Smooth muscle cell (in vitro differentiated cells): ENCODE measurements around the gene KLHL33. TPM values are rescaled to one million over a fixed set of nuclear protein-coding genes. Genes with fewer than 3 reads are reported as not detected.

Experiments used
- DNase-seq: peaks from one replicate; lab custom pipeline; 2025; ENCODE audit not compliant: unreplicated experiment; lab: John Stamatoyannopoulos, UW
- H2AFZ ChIP-seq: fragments of 200-600 bp; sonication (generic); 2 replicates; pipeline ENCODE4 v1.6.0; 2016; ENCODE audit warnings: antibody characterized with exemption, low read depth, mild to moderate bottlenecking
- H3F3A ChIP-seq: fragments of 200-600 bp; sonication (generic); 2 replicates; pipeline ENCODE4 v1.6.0; 2017; ENCODE audit warnings: antibody characterized with exemption, low read depth
- H3K27ac ChIP-seq: fragments of 200-600 bp; sonication (generic); 2 replicates; pipeline ENCODE4 v1.5.1; 2016; ENCODE audit warnings: low read depth, mild to moderate bottlenecking
- H3K27me3 ChIP-seq: fragments of 200-600 bp; sonication (generic); 2 replicates; pipeline ENCODE4 v1.6.1; 2016; ENCODE audit warnings: low read depth, mild to moderate bottlenecking
- H3K36me3 ChIP-seq: fragments of 200-600 bp; sonication (generic); 2 replicates; pipeline ENCODE4 v1.5.1; 2016; ENCODE audit warnings: low read depth
- H3K4me1 ChIP-seq: fragments of 200-600 bp; sonication (generic); 2 replicates; pipeline ENCODE4 v1.5.1; 2016; ENCODE audit warnings: low read depth
- H3K4me2 ChIP-seq: fragments of 200-600 bp; sonication (generic); 2 replicates; pipeline ENCODE4 v1.6.0; 2016; ENCODE audit warnings: mild to moderate bottlenecking
- H3K4me3 ChIP-seq: fragments of 200-600 bp; sonication (generic); 2 replicates; pipeline ENCODE4 v1.5.1; 2016; ENCODE audit warnings: mild to moderate bottlenecking
- H3K79me2 ChIP-seq: fragments of 200-600 bp; sonication (generic); 2 replicates; pipeline ENCODE4 v1.6.0; 2016; ENCODE audit warnings: low read depth, mild to moderate bottlenecking
- H3K9ac ChIP-seq: fragments of 200-600 bp; sonication (generic); 2 replicates; pipeline ENCODE4 v1.6.0; 2016; ENCODE audit warnings: low read depth
- H3K9me3 ChIP-seq: fragments of 200-600 bp; sonication (generic); replicated peaks from 2 replicates; pipeline ENCODE4 v1.5.1; 2016; ENCODE audit warnings: low read depth
- H4K20me1 ChIP-seq: fragments of 200-600 bp; sonication (generic); 2 replicates; pipeline ENCODE4 v1.6.0; 2016; ENCODE audit warnings: low read depth
- CTCF ChIP-seq: fragments of 200-600 bp; sonication (generic); IDR thresholded peaks from 2 replicates; pipeline ENCODE4 v1.5.1; 2017; ENCODE audit warnings: borderline replicate concordance, mild to moderate bottlenecking, antibody characterized with exemption; ENCODE audit not compliant: insufficient read depth, poor library complexity, severe bottlenecking
- WGBS: methylation state at CpG from one replicate; pipeline ENCODE4 v1.1.7; 2016; ENCODE audit warnings: low lambda C conversion rate; 5-methylcytosine and 5-hydroxymethylcytosine counted together
- polyA plus RNA-seq: library from polyadenylated mRNA; unstranded; fragments of >200 nt; fragmentation: Nextera tagmentation; extraction: Ambion mirVana; gene quantifications from 2 replicates; pipeline ENCODE4 v1.2.1, GENCODE V29; 2016
- total RNA-seq: library from RNA; depleted of rRNA; stranded (reverse); fragments of >200 nt; gene quantifications from 2 replicates; pipeline ENCODE4 v1.2.3, GENCODE V29; 2014

Gene KLHL33
- total and polyA plus RNA-seq, 2 experiments from 2014 or later: 0.08 TPM; not detected in 1

GRCh38 chr14:20461225-20462141 lies 25.5 kb upstream of the KLHL33 start, which contains the start of gene PIP4P1:
Gene PIP4P1, minus strand, starts transcription at chr14:20461434. Its CDS starts 109 bp downstream, at chr14:20461325.
- no peaks in the 10 kb centered on the region for H3K9me3 ChIP-seq
- H3F3A ChIP-seq: peaks cover 17% of the 10 kb centered on the region
- no peaks in the 10 kb centered on the region for H3K36me3 ChIP-seq
- peak within 1 kb of the TSS; percentile 94 for H3K4me2 ChIP-seq
- TF ChIP-seq CTCF: no peak
- WGBS: 2% methylated on average over 38 of the region's 67 CpGs
- peak within 1 kb of the TSS; percentile 72 for H3K4me3 ChIP-seq
- peak within 1 kb of the TSS; percentile 78 for H3K27ac ChIP-seq
- peak within 1 kb of the TSS; percentile 52 for H2AFZ ChIP-seq
- peaks cover 18% of the 10 kb centered on the region for H3K4me1 ChIP-seq
- peak within 1 kb of the TSS; percentile 94 for H3K9ac ChIP-seq
- peaks cover 7% of the 10 kb centered on the region for H4K20me1 ChIP-seq
- DNase-seq: peak; percentile 90
- H3K79me2 ChIP-seq: peaks cover 28% of the 10 kb centered on the region
- no peaks in the 10 kb centered on the region for H3K27me3 ChIP-seq

- Histone ChIP-seq H2AFZ (no peak overlapping the region), H3K27ac (peak overlapping the region; percentile 78), H3K4me3 (peak overlapping the region; percentile 72), H3K36me3 (no peaks in the 10 kb centered on the region), H4K20me1 (peaks cover 7% of the 10 kb centered on the region), H3K9ac (peak overlapping the region; percentile 94), H3K79me2 (peaks cover 32% of the 10 kb centered on the region), H3F3A (peaks cover 19% of the 10 kb centered on the region), H3K9me3 (no peaks in the 10 kb centered on the region), H3K4me1 (peaks cover 25% of the 10 kb centered on the region), H3K4me2 (peak overlapping the region; percentile 94), H3K27me3 (no peaks in the 10 kb centered on the region)
- no peak for TF ChIP-seq CTCF
- DNase-seq: no peak
- 12% methylated on average over 26 of the region's 32 CpGs for WGBS
Observed at GRCh38 chr14:20460458-20461224, 24.7 kb upstream of the KLHL33 start.

- peaks cover 7% of the 10 kb centered on the region for H4K20me1 ChIP-seq
- H3K4me1 ChIP-seq: peaks cover 33% of the 10 kb centered on the region
- H3F3A ChIP-seq: peaks cover 19% of the 10 kb centered on the region
- H2AFZ ChIP-seq: no peak overlapping the region
- TF ChIP-seq CTCF: no peak
- WGBS: 90% methylated on average over 8 of the region's 8 CpGs
- H3K27ac ChIP-seq: peak overlapping the region; percentile 35
- H3K9ac ChIP-seq: no peak overlapping the region
- H3K9me3 ChIP-seq: no peaks in the 10 kb centered on the region
- H3K4me2 ChIP-seq: no peak overlapping the region
- DNase-seq: no peak
- H3K27me3 ChIP-seq: no peaks in the 10 kb centered on the region
- H3K36me3 ChIP-seq: no peaks in the 10 kb centered on the region
- H3K4me3 ChIP-seq: no peak overlapping the region
- H3K79me2 ChIP-seq: peaks cover 42% of the 10 kb centered on the region
Observed at GRCh38 chr14:20458031-20458789, 22.2 kb upstream of the KLHL33 start.
